Lung (tissue), 12 donors: ENCODE measurements around the gene PIAS1. TPM values are rescaled to one million over a fixed set of nuclear protein-coding genes. Genes with fewer than 3 reads are reported as not detected.

ENCODE experiments used
- ATAC-seq: fragments of 200-7000 bp; cut with Tn5 transposase; one replicate; pipeline ENCODE4 v1.9.1; 2020; ENCODE audit warnings: moderate number of reproducible peaks; ENCODE audit not compliant: insufficient read depth, low FRiP score
- DNase-seq, 3 donors: peaks; one replicate each; pipeline ENCODE4 v3.0.0-alpha.2; 2013 to 2017
- H3K27ac ChIP-seq, 2 donors: one replicate each; pipeline ENCODE4 v1.5.1; 2013; ENCODE audit warnings: mild to moderate bottlenecking in 2 of 2, moderate library complexity in 2 of 2, control low read depth in 1 of 2, inconsistent platforms in 1 of 2, low read depth in 1 of 2, low read length in 1 of 2
- H3K27me3 ChIP-seq, 3 donors: one replicate each; pipeline ENCODE4 v1.5.1; 2013; ENCODE audit warnings: low read length in 2 of 3; ENCODE audit not compliant: control insufficient read depth in 3 of 3, insufficient read depth in 3 of 3
- H3K36me3 ChIP-seq, 4 donors: one replicate each; pipeline ENCODE4 v1.5.1; 2013; ENCODE audit warnings: low read length in 4 of 4, mild to moderate bottlenecking in 1 of 4, moderate library complexity in 1 of 4; ENCODE audit not compliant: control insufficient read depth in 4 of 4, insufficient read depth in 4 of 4
- H3K4me1 ChIP-seq, 5 donors: one replicate each; pipeline ENCODE4 v1.5.1; 2013; ENCODE audit warnings: low read length in 5 of 5, mild to moderate bottlenecking in 2 of 5, moderate library complexity in 1 of 5; ENCODE audit not compliant: control insufficient read depth in 5 of 5, insufficient read depth in 5 of 5
- H3K4me3 ChIP-seq: one replicate; pipeline ENCODE4 v1.5.1; 2013; ENCODE audit warnings: mild to moderate bottlenecking, control low read depth, moderate library complexity
- H3K9ac ChIP-seq, 2 donors: one replicate each; pipeline ENCODE4 v1.5.1; 2013; ENCODE audit warnings: low read length in 2 of 2, control low read depth in 1 of 2; ENCODE audit not compliant: insufficient read depth in 1 of 2
- H3K9me3 ChIP-seq, 4 donors: one replicate each; pipeline ENCODE4 v1.5.1; 2013; ENCODE audit warnings: low read length in 3 of 4, mild to moderate bottlenecking in 1 of 4, moderate library complexity in 1 of 4; ENCODE audit not compliant: control insufficient read depth in 4 of 4, insufficient read depth in 3 of 4
- WGBS, 2 donors: extraction: QIAGEN DNeasy Blood & Tissue Kit; methylation state at CpG; one replicate each; pipeline ENCODE4 v1.1.7; 2013; 5-methylcytosine and 5-hydroxymethylcytosine counted together
- polyA plus RNA-seq, 2 donors: library from polyadenylated mRNA; stranded (reverse); fragments of 200-250 nt; gene quantifications; one replicate each; pipeline ENCODE4 v1.2.1, GENCODE V29; 2013
- total RNA-seq, 2 donors: library from RNA; depleted of rRNA in 1 of 2; stranded (reverse); fragments of >200 nt in 1 of 2; gene quantifications; one replicate each; pipeline ENCODE4 v1.2.1, GENCODE V29; 2014 to 2021
- TF ChIP-seq, protein P1 (sequence below): IDR thresholded peaks from 2 replicates; pipeline ENCODE4 v1.5.1; 2012; ENCODE audit warnings: mild to moderate bottlenecking; ENCODE audit errors: control extremely low read depth, extremely low read depth
- donor health status: control.
- donor health status: control.
- donor health status: Bipolar disorder and iron deficiency.
- donor health status: healthy.
- donor health status: DM: yes; HTN: yes; CAD: no.

PIAS1 gene
- total and polyA plus RNA-seq, 4 donors = 14.6 to 157 (median 30.4) TPM

DNA sequence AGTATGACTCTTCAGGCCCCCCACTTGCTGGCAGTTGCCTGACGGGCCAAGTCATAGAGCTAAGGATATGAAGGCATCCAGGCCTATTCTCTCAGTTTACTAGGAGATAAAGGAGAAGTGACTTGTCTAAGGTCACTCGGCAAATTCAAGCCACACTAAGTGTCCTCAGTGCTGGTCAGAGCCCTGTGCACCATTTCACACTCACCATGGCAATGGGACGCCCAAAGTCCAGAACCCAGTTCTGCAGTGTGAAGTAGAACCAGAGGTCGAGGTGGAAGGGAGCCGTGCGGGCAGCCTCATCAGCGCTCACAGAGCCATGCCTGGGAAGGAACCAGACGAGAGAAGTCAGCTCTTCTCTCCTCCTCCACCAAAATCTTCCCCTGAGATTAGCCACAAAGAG is 164.2 kb downstream of the PIAS1 start:
- DNase-seq (no peak), ATAC-seq (no peak)
- Histone ChIP-seq H3K4me1 (peaks cover 0 to 3% (median 0%) of the 10 kb centered on the region in 5 donors), H3K4me3 (no peak overlapping the region), H3K9ac (no peak overlapping the region), H3K27me3 (no peaks in the 10 kb centered on the region), H3K27ac (no peak overlapping the region), H3K36me3 (peaks cover 0 to 6% (median 5%) of the 10 kb centered on the region in 4 donors), H3K9me3 (no peaks in the 10 kb centered on the region)
- TF ChIP-seq, protein P1, sequence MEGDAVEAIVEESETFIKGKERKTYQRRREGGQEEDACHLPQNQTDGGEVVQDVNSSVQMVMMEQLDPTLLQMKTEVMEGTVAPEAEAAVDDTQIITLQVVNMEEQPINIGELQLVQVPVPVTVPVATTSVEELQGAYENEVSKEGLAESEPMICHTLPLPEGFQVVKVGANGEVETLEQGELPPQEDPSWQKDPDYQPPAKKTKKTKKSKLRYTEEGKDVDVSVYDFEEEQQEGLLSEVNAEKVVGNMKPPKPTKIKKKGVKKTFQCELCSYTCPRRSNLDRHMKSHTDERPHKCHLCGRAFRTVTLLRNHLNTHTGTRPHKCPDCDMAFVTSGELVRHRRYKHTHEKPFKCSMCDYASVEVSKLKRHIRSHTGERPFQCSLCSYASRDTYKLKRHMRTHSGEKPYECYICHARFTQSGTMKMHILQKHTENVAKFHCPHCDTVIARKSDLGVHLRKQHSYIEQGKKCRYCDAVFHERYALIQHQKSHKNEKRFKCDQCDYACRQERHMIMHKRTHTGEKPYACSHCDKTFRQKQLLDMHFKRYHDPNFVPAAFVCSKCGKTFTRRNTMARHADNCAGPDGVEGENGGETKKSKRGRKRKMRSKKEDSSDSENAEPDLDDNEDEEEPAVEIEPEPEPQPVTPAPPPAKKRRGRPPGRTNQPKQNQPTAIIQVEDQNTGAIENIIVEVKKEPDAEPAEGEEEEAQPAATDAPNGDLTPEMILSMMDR = no peak
- 98% methylated on average over 8 of the region's 8 CpGs for WGBS, 2 donors

DNA sequence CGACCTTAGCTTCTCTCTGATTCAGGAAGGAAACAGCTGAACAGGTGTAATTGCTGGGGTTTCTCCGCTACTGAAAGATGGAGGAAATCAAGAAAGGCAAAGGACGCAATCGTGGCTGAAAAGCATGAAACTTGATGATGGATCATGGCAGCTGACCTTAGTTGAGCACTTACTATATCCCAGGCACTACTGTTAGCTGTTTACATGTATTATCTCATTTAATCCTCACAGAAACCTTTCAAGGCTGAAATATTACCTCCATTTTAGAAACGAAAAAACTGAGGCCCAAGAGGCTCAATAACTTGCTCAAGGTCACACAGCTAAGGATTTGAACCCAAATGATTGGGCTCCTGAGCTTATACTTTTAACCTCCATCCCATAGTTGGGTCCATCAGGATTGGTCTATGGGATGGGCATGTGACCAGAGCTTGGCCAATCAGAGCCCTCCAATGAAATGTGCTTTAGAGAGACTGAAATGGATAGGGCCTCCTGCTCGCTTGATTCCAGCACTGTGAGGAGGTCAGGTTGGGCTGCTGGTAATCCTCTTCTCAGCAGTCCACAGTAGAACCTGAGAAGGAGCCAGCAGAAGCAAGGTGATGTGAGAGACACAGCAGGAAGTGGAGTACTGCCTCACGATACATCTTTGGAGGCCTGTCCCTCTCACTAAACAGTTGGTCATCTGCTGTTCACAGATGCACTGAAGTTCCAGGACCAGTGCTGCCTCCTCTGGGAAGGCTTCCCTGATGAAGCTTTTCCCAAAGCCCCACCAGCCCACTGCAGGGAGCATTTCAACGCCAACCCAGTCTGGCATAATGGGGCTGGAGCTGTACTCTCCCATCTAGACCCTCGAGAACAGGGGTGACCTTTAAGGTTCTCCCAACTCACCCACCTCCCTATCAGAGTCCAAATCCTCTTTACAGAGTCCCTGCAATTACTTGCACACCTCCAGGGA is 165.0 kb downstream of the PIAS1 start:
- no peak for ATAC-seq

DNA sequence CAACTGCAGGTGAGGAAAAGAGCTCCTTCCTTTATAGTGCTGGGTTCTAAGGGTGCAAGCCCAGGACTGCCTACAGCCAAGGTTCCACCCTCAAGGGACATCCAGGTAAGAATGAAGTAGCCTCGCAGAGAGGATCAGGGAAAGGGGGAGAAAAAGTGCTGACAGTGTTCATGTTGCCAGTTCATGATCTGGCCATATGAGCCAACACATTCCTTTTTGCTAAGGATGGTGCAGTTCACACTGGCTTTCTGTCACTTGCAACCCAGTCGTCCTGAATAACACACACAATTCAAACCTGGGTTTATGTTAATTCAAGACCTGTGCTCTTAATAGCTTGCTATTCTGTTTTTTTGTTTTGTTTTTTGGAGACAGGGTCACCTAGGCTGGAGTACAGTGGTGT is 166.4 kb downstream of the PIAS1 start:
- no peak for ATAC-seq
- Histone ChIP-seq H3K9ac (no peak overlapping the region), H3K9me3 (no peaks in the 10 kb centered on the region), H3K27ac (no peak overlapping the region), H3K4me3 (no peak overlapping the region), H3K4me1 (peaks cover 0 to 2% (median 0%) of the 10 kb centered on the region in 5 donors), H3K36me3 (peaks cover 0 to 6% (median 3%) of the 10 kb centered on the region in 4 donors), H3K27me3 (no peaks in the 10 kb centered on the region)
- WGBS, 2 donors = 93 to 98% methylated on average over 2 of the region's 2 CpGs
- TF ChIP-seq, protein P1 = no peak
- DNase-seq = no peak

More for the DNA sequence above, 165.0 kb downstream of the PIAS1 start:
- no peaks in the 10 kb centered on the region for H3K9me3 ChIP-seq
- no peak overlapping the region for H3K4me3 ChIP-seq
- no peak for DNase-seq
- H3K9ac ChIP-seq = no peak overlapping the region
- H3K27ac ChIP-seq = no peak overlapping the region
- H3K4me1 ChIP-seq = peaks cover 0 to 3% (median 0%) of the 10 kb centered on the region in 5 donors
- TF ChIP-seq, protein P1 = no peak
- WGBS, 2 donors = 89 to 95% methylated on average over 9 of the region's 9 CpGs
- peaks cover 0 to 6% (median 3%) of the 10 kb centered on the region in 4 donors for H3K36me3 ChIP-seq
- no peaks in the 10 kb centered on the region for H3K27me3 ChIP-seq
